GM12801 (cell line): ENCODE results near the gene WDR7.

Experiments
- CTCF ChIP-seq: IDR thresholded peaks from one replicate; pipeline ENCODE4 v1.5.1; 2011; ENCODE audit warnings: control low read depth; ENCODE audit not compliant: insufficient read length; ENCODE audit errors: extremely low read depth

WDR7 gene

GRCh38 chr18:56740645-56741044 is 89.5 kb downstream of the WDR7 start:
- TF ChIP-seq CTCF, result no peak

GRCh38 chr18:56741685-56742084 is 90.5 kb downstream of the WDR7 start:
- TF ChIP-seq CTCF, result no peak

GRCh38 chr18:56743115-56743514 is 92.0 kb downstream of the WDR7 start:
- no peak for TF ChIP-seq CTCF

- TF ChIP-seq CTCF, result no peak
Observed at GRCh38 chr18:56747032-56747658, 96.0 kb downstream of the WDR7 start.

- no peak for TF ChIP-seq CTCF
Observed at GRCh38 chr18:56747857-56748256, 96.7 kb downstream of the WDR7 start.

GRCh38 chr18:56748698-56749268 is 97.6 kb downstream of the WDR7 start:
- no peak for TF ChIP-seq CTCF

- no peak for TF ChIP-seq CTCF
Observed at GRCh38 chr18:56756966-56757365, 105.8 kb downstream of the WDR7 start.
